Sigmoid colon (tissue), 7 donors: ENCODE measurements around the gene SH3RF3. TPM values are rescaled to one million over a fixed set of nuclear protein-coding genes. Genes with fewer than 3 reads are reported as not detected.

Experiments used
- DNase-seq: peaks from one replicate; pipeline ENCODE4 v3.0.0-alpha.2; 2019
- H3K27ac ChIP-seq, 4 donors: fragments of 200-600 bp; sonication (generic); one replicate each; pipeline ENCODE4 v1.5.1; 2016 to 2019; ENCODE audit warnings: mild to moderate bottlenecking in 1 of 4
- H3K27me3 ChIP-seq, 3 donors: fragments of 200-600 bp; sonication (generic); one replicate each; pipeline ENCODE4 v1.5.1; 2019; ENCODE audit warnings: mild to moderate bottlenecking in 1 of 3
- H3K36me3 ChIP-seq, 4 donors: fragments of 200-600 bp; sonication (generic); one replicate each; pipeline ENCODE4 v1.5.1; 2016 to 2019
- H3K4me1 ChIP-seq, 4 donors: fragments of 200-600 bp; sonication (generic); one replicate each; pipeline ENCODE4 v1.5.1; 2017 to 2019
- H3K4me3 ChIP-seq, 4 donors: fragments of 200-600 bp; sonication (generic); one replicate each; pipeline ENCODE4 v1.5.1; 2017 to 2019; ENCODE audit warnings: mild to moderate bottlenecking in 2 of 4, moderate library complexity in 1 of 4
- H3K9me3 ChIP-seq, 4 donors: fragments of 200-600 bp in 3 of 4; sonication (generic) in 3 of 4; one replicate each; pipeline versions ENCODE4 v1.5.1 to v1.6.1; 2013 to 2019
- CTCF ChIP-seq, 4 experiments: fragments of 450-650 bp in 3 of 4; fragments of 200-600 bp in 1 of 4; IDR thresholded peaks; one replicate each; pipeline ENCODE4 v1.5.1; 2016 to 2019; ENCODE audit warnings: antibody characterized with exemption in 4 of 4, mild to moderate bottlenecking in 3 of 4, moderate library complexity in 2 of 4
- EP300 ChIP-seq, 4 donors: sonication (generic); formaldehyde crosslinking; IDR thresholded peaks; one replicate each; pipeline ENCODE4 v1.6.1; 2017; ENCODE audit warnings: antibody characterized with exemption in 4 of 4
- POLR2A ChIP-seq, 2 donors: fragments of 450-650 bp; IDR thresholded peaks; one replicate each; pipeline ENCODE4 v1.6.1; 2016; ENCODE audit warnings: antibody characterized with exemption in 2 of 2, mild to moderate bottlenecking in 2 of 2, moderate library complexity in 2 of 2
- POLR2AphosphoS5 ChIP-seq, 4 donors: sonication (generic); formaldehyde crosslinking; IDR thresholded peaks; one replicate each; pipeline ENCODE4 v1.6.1; 2017; ENCODE audit warnings: antibody characterized with exemption in 4 of 4
- WGBS, 2 donors: extraction: QIAGEN DNeasy Blood & Tissue Kit; methylation state at CpG; one replicate each; pipeline ENCODE4 v1.1.7; 2013; 5-methylcytosine and 5-hydroxymethylcytosine counted together
- intact Hi-C: fragments of 100-400 bp; cut with DNase I; formaldehyde crosslinking; loops from one replicate; pipeline ENCODE4 v1.15.1; 2023
- polyA plus RNA-seq, 3 donors: library from polyadenylated mRNA; stranded (reverse); fragments of 200-250 nt; gene quantifications; one replicate each; pipeline ENCODE4 v1.2.3, GENCODE V29; 2013
- total RNA-seq, 4 donors: library from RNA; depleted of rRNA; stranded (reverse); fragments of >200 nt; gene quantifications; one replicate each; pipeline ENCODE4 v1.1.0, GENCODE V29; 2016
- donor health status: healthy with polysubstance abuse.
- donor health status: Bipolar disorder and iron deficiency.
- donor health status: healthy.

The SH3RF3 gene
- total and polyA plus RNA-seq, 7 donors, result 0.69 to 10.0 (median 3.4) TPM

DNA sequence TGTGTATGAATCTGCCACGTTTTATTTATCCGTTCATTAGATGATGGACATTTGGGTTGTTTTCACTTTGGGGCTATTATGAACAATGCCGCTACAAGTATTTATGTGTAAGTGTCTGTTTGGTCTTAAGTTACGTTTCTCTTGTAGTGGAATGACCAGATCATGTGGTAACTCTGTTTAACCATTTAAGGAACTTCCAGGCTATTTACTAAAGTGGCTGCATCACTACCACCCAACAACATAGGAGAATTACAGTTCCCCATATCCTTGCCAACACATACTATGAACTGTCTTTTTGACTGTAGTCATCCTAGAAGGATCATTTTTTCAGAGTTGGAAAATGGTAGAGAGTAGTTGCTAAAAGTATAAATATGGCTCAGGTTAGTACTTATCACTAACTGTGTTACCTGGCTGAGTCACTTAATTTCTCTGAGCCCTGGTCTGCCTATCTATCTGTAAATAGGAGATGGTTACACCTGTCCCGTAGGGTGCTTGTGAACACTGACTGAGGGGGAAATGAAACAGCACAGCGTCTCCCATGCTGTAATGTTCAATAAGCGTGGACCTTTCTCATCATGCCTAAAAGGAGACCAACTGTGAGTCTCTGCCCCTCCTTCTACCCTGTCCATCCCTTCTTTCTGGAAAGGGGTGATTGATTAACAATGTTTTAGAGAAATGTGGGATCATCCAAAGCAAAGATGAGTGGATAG is 103.1 kb downstream of the SH3RF3 start:
- Histone ChIP-seq H3K27me3 (no peaks in the 10 kb centered on the region), H3K4me1 (peaks cover 0 to 12% (median 11%) of the 10 kb centered on the region in 4 donors), H3K36me3 (no peaks in the 10 kb centered on the region), H3K27ac (no peak overlapping the region), H3K9me3 (no peaks in the 10 kb centered on the region), H3K4me3 (no peak overlapping the region)
- TF ChIP-seq EP300 (IDR thresholded peaks at IDR 0.05) (no peak), CTCF (IDR thresholded peaks at IDR 0.05) (no peak), POLR2AphosphoS5 (IDR thresholded peaks at IDR 0.05) (no peak), POLR2A (IDR thresholded peaks at IDR 0.05) (no peak)
- intact Hi-C loops, result no loop called here
- no peak for DNase-seq
- WGBS, 2 donors, result 71 to 79% methylated on average over 7 of the region's 7 CpGs

DNA sequence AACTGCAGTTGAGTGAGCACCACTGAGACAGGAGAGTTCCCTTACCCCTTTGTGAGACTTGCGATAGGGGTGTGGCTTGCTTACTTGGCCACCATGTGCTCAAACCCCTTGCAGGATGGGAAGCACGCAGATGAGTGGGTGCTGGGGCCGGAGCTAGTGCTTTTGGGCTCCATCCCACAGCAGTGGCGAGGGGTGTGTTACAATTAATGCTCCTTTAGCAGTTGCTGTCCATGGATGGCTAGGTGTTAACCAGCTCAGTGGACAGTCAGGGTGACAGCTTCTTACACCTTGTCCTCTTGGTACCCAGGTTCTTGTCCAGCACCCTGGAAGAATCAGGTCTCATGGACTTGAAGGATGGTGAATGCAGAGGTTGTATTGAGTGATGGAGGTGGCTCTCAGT is 103.9 kb downstream of the SH3RF3 start:
- TF ChIP-seq CTCF (IDR thresholded peaks at IDR 0.05), result no peak
- no peak for TF ChIP-seq EP300 (IDR thresholded peaks at IDR 0.05)
- no peak for TF ChIP-seq POLR2AphosphoS5 (IDR thresholded peaks at IDR 0.05)
- no peak for TF ChIP-seq POLR2A (IDR thresholded peaks at IDR 0.05)
- Histone ChIP-seq H3K27me3 (no peaks in the 10 kb centered on the region), H3K36me3 (no peaks in the 10 kb centered on the region), H3K9me3 (no peaks in the 10 kb centered on the region), H3K4me3 (no peak overlapping the region), H3K27ac (no peak overlapping the region), H3K4me1 (peaks cover 0 to 12% (median 11%) of the 10 kb centered on the region in 4 donors)
- no peak for DNase-seq
- 90 to 92% methylated on average over 4 of the region's 4 CpGs for WGBS, 2 donors
- intact Hi-C loops, result no loop called here

DNA sequence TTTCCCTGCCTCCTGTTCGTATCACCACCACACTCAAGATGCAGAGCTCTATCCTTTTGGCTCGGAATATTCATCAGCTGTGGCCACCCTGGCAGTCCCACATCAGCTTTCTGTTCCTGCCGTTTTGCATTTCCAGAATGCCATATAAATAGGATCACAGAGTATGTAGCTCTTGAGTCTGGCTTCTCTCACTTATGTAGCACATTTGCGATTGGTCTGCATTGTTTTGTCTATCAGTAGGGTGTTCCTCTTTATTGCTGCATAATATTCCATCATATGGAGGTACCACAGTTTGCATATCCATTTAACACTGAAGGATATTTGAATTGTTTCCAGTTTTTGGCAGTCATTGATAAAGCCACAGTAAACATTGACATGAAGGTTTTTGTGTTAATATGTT is 104.6 kb downstream of the SH3RF3 start:
- Histone ChIP-seq H3K4me3 (no peak overlapping the region), H3K27me3 (no peaks in the 10 kb centered on the region), H3K27ac (no peak overlapping the region), H3K36me3 (no peaks in the 10 kb centered on the region), H3K4me1 (peaks cover 0 to 17% (median 14%) of the 10 kb centered on the region in 4 donors), H3K9me3 (no peaks in the 10 kb centered on the region)
- no peak for DNase-seq
- intact Hi-C loops, result no loop called here
- 92 to 93% methylated on average over 4 of the region's 4 CpGs for WGBS, 2 donors
- no peak for TF ChIP-seq EP300 (IDR thresholded peaks at IDR 0.05)
- no peak for TF ChIP-seq POLR2AphosphoS5 (IDR thresholded peaks at IDR 0.05)
- no peak for TF ChIP-seq POLR2A (IDR thresholded peaks at IDR 0.05)
- TF ChIP-seq CTCF (IDR thresholded peaks at IDR 0.05), result no peak

DNA sequence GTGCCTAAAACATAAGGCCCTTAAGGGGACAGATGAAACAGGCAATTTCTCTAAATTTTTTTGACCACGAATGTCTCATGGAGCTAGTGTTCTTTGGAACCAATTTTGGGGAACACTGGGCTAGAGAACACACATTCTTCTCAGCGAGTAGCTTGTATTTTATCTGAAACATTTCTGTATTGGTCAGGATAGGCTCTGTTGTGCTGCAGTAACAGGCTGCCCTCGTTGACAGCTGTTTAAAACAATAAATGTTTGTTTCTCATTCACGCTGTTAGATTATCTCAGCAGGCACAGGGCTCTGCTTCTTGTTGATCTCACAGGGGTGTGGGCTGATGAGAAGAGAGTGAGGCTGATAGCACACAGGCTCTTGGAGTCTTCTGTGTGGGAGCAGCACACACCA is 105.3 kb downstream of the SH3RF3 start:
- Histone ChIP-seq H3K36me3 (no peaks in the 10 kb centered on the region), H3K27ac (no peak overlapping the region), H3K27me3 (no peaks in the 10 kb centered on the region), H3K9me3 (no peaks in the 10 kb centered on the region), H3K4me3 (no peak overlapping the region), H3K4me1 (peaks cover 0 to 24% (median 21%) of the 10 kb centered on the region in 4 donors)
- intact Hi-C loops, result no loop called here
- 88 to 93% methylated on average over 4 of the region's 4 CpGs for WGBS, 2 donors
- no peak for TF ChIP-seq POLR2AphosphoS5 (IDR thresholded peaks at IDR 0.05)
- no peak for TF ChIP-seq EP300 (IDR thresholded peaks at IDR 0.05)
- TF ChIP-seq CTCF (IDR thresholded peaks at IDR 0.05), result no peak
- no peak for TF ChIP-seq POLR2A (IDR thresholded peaks at IDR 0.05)
- no peak for DNase-seq

GRCh38 chr2:109236147-109236546 is 107.1 kb downstream of the SH3RF3 start:
- Histone ChIP-seq H3K36me3 (no peaks in the 10 kb centered on the region), H3K27ac (no peak overlapping the region), H3K9me3 (no peaks in the 10 kb centered on the region), H3K4me3 (no peak overlapping the region), H3K27me3 (no peaks in the 10 kb centered on the region), H3K4me1 (peaks cover 0 to 35% (median 23%) of the 10 kb centered on the region in 4 donors)
- intact Hi-C loops, result no loop called here
- TF ChIP-seq POLR2AphosphoS5 (IDR thresholded peaks at IDR 0.05), result no peak
- no peak for TF ChIP-seq POLR2A (IDR thresholded peaks at IDR 0.05)
- no peak for TF ChIP-seq EP300 (IDR thresholded peaks at IDR 0.05)
- no peak for TF ChIP-seq CTCF (IDR thresholded peaks at IDR 0.05)
- no peak for DNase-seq
- 91 to 93% methylated on average over 4 of the region's 4 CpGs for WGBS, 2 donors
